Esophagus squamous epithelium (tissue), 4 donors: Measurements from ENCODE around the gene DNAH8.

Source experiments
- POLR2A ChIP-seq, 4 donors: fragments of 450-650 bp; IDR thresholded peaks; one replicate each; pipeline ENCODE4 v1.6.1; 2017; ENCODE audit warnings: antibody characterized with exemption in 4 of 4, mild to moderate bottlenecking in 4 of 4, moderate library complexity in 3 of 4
- TF ChIP-seq, protein P1 (sequence below), 6 experiments: fragments of 450-650 bp in 4 of 6; fragments of 200-600 bp in 2 of 6; sonication (generic) in 2 of 6; IDR thresholded peaks; one replicate each; pipeline ENCODE4 v1.5.1; 2016 to 2019; ENCODE audit warnings: antibody characterized with exemption in 6 of 6, mild to moderate bottlenecking in 4 of 6, moderate library complexity in 4 of 6

DNA sequence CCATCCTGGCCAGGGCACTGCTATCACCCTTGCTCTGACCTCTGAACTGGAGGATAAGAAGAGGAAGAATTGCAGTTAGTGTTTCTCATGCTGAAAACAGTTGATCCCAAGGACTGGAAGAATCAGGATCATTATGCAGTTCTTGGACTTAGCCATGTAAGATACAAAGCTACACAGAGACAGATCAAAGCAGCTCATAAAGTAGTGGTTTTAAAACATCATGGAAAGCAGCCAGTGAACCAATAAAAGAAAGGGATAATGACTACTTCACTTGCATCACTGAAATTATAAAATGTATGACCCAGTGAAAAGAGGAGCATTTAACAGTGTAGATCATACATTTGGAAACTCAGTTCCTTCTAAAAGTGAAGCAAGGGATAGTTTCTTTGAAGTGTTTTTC lies 47.7 kb downstream of the DNAH8 start:
- TF ChIP-seq, protein P1, sequence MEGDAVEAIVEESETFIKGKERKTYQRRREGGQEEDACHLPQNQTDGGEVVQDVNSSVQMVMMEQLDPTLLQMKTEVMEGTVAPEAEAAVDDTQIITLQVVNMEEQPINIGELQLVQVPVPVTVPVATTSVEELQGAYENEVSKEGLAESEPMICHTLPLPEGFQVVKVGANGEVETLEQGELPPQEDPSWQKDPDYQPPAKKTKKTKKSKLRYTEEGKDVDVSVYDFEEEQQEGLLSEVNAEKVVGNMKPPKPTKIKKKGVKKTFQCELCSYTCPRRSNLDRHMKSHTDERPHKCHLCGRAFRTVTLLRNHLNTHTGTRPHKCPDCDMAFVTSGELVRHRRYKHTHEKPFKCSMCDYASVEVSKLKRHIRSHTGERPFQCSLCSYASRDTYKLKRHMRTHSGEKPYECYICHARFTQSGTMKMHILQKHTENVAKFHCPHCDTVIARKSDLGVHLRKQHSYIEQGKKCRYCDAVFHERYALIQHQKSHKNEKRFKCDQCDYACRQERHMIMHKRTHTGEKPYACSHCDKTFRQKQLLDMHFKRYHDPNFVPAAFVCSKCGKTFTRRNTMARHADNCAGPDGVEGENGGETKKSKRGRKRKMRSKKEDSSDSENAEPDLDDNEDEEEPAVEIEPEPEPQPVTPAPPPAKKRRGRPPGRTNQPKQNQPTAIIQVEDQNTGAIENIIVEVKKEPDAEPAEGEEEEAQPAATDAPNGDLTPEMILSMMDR (IDR thresholded peaks at IDR 0.05) = no peak
- TF ChIP-seq POLR2A (IDR thresholded peaks at IDR 0.05) = no peak
